Diencephalon (tissue), 1 donor: Measurements from ENCODE around the gene GRM7. TPM values are rescaled to one million over a fixed set of nuclear protein-coding genes. Genes with fewer than 3 reads are reported as not detected.

Experiments used
- total RNA-seq: library from RNA; depleted of rRNA; stranded (reverse); fragments of >200 nt; gene quantifications from one replicate; pipeline ENCODE4 v1.2.3, GENCODE V29; 2014

Gene GRM7
- 76.1 TPM for total RNA-seq

DNA sequence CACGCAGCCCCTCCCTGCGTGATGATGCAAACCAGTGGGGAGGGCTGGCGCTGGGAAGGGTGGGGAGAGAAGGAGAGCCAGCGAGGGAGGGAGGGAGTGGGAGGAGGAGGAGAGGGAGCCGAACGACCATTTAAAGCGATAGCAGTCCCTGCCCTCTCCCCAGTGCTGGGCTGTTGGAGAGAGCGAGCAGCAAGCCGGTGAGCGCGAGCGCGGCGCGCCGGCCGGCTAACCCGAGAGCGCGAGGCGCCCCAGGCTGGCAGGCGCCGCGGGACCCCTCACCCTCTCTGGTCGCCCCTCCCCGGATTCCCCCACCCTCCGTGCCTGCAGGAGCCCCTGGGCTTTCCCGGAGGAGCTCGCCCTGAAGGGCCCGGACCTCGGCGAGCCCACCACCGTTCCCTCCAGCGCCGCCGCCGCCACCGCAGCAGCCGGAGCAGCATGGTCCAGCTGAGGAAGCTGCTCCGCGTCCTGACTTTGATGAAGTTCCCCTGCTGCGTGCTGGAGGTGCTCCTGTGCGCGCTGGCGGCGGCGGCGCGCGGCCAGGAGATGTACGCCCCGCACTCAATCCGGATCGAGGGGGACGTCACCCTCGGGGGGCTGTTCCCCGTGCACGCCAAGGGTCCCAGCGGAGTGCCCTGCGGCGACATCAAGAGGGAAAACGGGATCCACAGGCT, at the start of gene GRM7:
GRM7 (plus strand) TSS at position 162 of the 671 bp plus-strand sequence.

